Skeletal muscle tissue (tissue), 4 donors: ENCODE data around the gene OR1L8. TPM values are rescaled to one million over a fixed set of nuclear protein-coding genes. Genes with fewer than 3 reads are reported as not detected.
"Not testable (repeated sequence)": the region's sequence is repeated elsewhere in the genome, so short reads cannot be mapped to it uniquely, and the experiment has no call there.

Experiments used
- H3K27ac ChIP-seq: one replicate; pipeline ENCODE4 v1.7.0; 2013; ENCODE audit warnings: mild to moderate bottlenecking, low read depth, low read length, inconsistent platforms
- H3K27me3 ChIP-seq, 3 donors: one replicate each; pipeline ENCODE4 v1.7.0; 2013; ENCODE audit warnings: low read length in 3 of 3; ENCODE audit not compliant: control insufficient read depth in 3 of 3, insufficient read depth in 3 of 3
- H3K36me3 ChIP-seq, 3 donors: one replicate each; pipeline ENCODE4 v1.7.0; 2013; ENCODE audit warnings: low read length in 3 of 3; ENCODE audit not compliant: control insufficient read depth in 3 of 3, insufficient read depth in 3 of 3
- H3K4me1 ChIP-seq, 3 donors: one replicate each; pipeline ENCODE4 v1.7.0; 2013; ENCODE audit warnings: low read length in 3 of 3, mild to moderate bottlenecking in 3 of 3; ENCODE audit not compliant: control insufficient read depth in 3 of 3, insufficient read depth in 3 of 3
- H3K4me3 ChIP-seq, 3 donors: one replicate each; pipeline ENCODE4 v1.7.0; 2013; ENCODE audit warnings: low read length in 3 of 3
- H3K9ac ChIP-seq, 3 donors: one replicate each; pipeline ENCODE4 v1.7.0; 2013; ENCODE audit warnings: low read length in 3 of 3, mild to moderate bottlenecking in 3 of 3, moderate library complexity in 2 of 3, low read depth in 1 of 3
- H3K9me3 ChIP-seq, 3 donors: one replicate each; pipeline ENCODE4 v1.7.0; 2013; ENCODE audit warnings: low read length in 3 of 3; ENCODE audit not compliant: control insufficient read depth in 3 of 3
- total RNA-seq: library from RNA; depleted of rRNA; stranded (reverse); fragments of >200 nt; gene quantifications from one replicate; pipeline ENCODE4 v1.2.3, GENCODE V29; 2014
- donor health status: Osteomylitis.

OR1L8 gene, protein sequence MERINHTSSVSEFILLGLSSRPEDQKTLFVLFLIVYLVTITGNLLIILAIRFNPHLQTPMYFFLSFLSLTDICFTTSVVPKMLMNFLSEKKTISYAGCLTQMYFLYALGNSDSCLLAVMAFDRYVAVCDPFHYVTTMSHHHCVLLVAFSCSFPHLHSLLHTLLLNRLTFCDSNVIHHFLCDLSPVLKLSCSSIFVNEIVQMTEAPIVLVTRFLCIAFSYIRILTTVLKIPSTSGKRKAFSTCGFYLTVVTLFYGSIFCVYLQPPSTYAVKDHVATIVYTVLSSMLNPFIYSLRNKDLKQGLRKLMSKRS
- not detected for total RNA-seq

DNA sequence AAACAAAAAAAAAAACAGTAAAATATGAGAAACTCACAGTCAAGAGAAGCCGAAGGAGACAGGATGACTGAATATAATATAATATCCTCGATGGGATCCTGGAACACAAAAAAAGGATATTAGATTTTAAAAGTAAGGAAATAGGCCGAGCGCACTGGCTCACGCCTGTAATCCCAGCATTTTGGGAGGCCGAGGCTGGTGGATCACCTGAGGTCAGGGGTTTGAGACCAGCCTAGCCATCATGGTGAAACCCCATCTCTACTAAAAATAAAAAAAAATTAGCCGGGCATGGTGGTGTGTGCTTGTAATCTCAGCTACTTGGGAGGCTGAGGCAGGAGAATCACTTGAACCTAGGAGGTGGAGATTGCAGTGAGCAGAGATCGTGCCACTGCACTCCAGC is at the start of gene OR1L8:
Gene OR1L8, minus strand, starts transcription at position 101 of the 400 bp plus-strand sequence. CDS start 14,907 bp downstream, outside the sequence.
- H3K27ac ChIP-seq, H3K9ac ChIP-seq, H3K36me3 ChIP-seq, H3K4me1 ChIP-seq, H3K9me3 ChIP-seq, H3K27me3 ChIP-seq, H3K4me3 ChIP-seq: not testable (repeated sequence)

- H3K4me1 ChIP-seq, result no peaks in the 10 kb centered on the region
- H3K4me3 ChIP-seq, result no peak overlapping the region
- H3K36me3 ChIP-seq, result no peaks in the 10 kb centered on the region
- no peak overlapping the region for H3K27ac ChIP-seq
- no peak overlapping the region for H3K9ac ChIP-seq
- H3K9me3 ChIP-seq, result no peaks in the 10 kb centered on the region
- H3K27me3 ChIP-seq, result no peaks in the 10 kb centered on the region
These were observed 36.8 kb upstream of the OR1L8 start for GRCh38 chr9:122619996-122620395.

DNA sequence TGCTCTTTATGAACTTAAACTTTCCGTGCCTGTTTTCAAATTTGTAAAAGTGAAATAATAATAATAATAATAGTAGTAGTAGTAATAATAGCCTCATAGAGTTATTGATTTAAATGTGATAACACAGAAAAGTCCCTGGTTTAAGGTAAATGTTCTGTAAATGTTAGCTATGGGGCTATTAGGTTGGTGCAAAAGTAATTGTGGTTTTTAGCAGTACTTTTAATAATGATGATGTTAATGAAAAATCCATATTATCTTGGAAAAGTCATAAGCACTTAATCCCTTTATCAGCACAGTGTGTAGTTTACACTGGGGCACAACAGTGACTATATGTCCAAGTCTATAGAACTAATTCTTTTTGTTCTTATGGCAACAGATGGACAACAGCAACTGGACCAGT is 31.2 kb upstream of the OR1L8 start, which contains the start of gene OR1Q1:
Gene OR1Q1, plus strand, starts transcription at position 377 of the 400 bp plus-strand sequence. Its CDS starts 0 bp downstream, at position 377.
- H3K27me3 ChIP-seq, result no peaks in the 10 kb centered on the region
- H3K4me1 ChIP-seq, result no peaks in the 10 kb centered on the region
- H3K27ac ChIP-seq, result no peak within 1 kb of the TSS
- H3K9me3 ChIP-seq, result no peaks in the 10 kb centered on the region
- H3K36me3 ChIP-seq, result no peaks in the 10 kb centered on the region
- H3K4me3 ChIP-seq, result no peak within 1 kb of the TSS
- no peak within 1 kb of the TSS for H3K9ac ChIP-seq

DNA sequence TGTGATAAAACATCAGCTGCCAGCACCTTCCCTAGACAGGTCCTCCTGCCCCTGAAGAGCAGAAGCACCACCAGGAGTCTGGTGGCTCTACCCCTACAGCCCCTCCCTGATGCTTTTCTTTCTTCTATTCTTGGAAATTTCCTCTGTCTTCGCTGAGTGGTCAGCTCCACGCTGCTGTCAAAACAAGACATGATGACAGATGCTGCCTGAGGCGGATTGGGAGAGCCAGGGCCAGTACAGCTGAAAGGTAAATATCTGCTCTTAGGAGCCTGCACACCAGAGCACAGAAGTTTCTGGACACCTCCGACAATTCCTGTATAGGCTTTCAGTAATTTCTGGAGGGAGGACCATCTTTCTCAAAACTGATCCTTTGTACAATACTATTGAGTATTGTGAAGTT is 26.6 kb upstream of the OR1L8 start:
- H3K4me3 ChIP-seq, result no peak overlapping the region
- no peaks in the 10 kb centered on the region for H3K27me3 ChIP-seq
- H3K9me3 ChIP-seq, result no peaks in the 10 kb centered on the region
- no peak overlapping the region for H3K27ac ChIP-seq
- no peaks in the 10 kb centered on the region for H3K36me3 ChIP-seq
- no peaks in the 10 kb centered on the region for H3K4me1 ChIP-seq
- no peak overlapping the region for H3K9ac ChIP-seq

DNA sequence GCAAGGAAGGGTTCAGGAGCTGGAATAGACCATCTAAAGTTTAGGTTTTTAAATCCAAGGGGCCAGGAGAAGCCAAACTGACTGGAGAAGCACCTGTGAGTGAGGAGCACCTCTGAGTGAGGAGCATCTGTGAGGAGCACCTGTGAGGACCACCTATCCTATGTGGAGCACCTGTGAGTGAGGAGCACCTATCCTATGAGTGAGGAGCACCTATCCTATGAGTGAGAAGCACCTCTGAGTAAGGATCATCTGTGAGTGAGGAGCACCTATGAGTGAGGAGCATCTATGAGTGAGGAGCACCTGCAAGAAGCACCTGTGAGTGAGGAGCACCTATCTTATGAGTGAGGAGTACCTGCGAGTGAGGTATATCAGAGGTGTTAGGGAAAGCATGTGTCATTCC is 23.4 kb upstream of the OR1L8 start:
- Histone ChIP-seq H3K9me3 (no peaks in the 10 kb centered on the region), H3K9ac (no peak overlapping the region), H3K36me3 (no peaks in the 10 kb centered on the region), H3K27me3 (no peaks in the 10 kb centered on the region), H3K4me1 (no peaks in the 10 kb centered on the region), H3K27ac (no peak overlapping the region), H3K4me3 (no peak overlapping the region)

- no peaks in the 10 kb centered on the region for H3K4me1 ChIP-seq
- H3K36me3 ChIP-seq, result no peaks in the 10 kb centered on the region
- no peak overlapping the region for H3K4me3 ChIP-seq
- no peaks in the 10 kb centered on the region for H3K9me3 ChIP-seq
- H3K27me3 ChIP-seq, result no peaks in the 10 kb centered on the region
- H3K27ac ChIP-seq, result no peak overlapping the region
- H3K9ac ChIP-seq, result no peak overlapping the region
These were observed 22.5 kb upstream of the OR1L8 start for GRCh38 chr9:122605691-122606090.

GRCh38 chr9:122580360-122580759 is 2.8 kb downstream of the OR1L8 start:
- H3K9me3 ChIP-seq, result no peaks in the 10 kb centered on the region

GRCh38 chr9:122579874-122580273 is 3.3 kb downstream of the OR1L8 start:
- Histone ChIP-seq H3K27ac (no peak overlapping the region), H3K4me1 (no peaks in the 10 kb centered on the region), H3K4me3 (no peak overlapping the region), H3K27me3 (no peaks in the 10 kb centered on the region), H3K9ac (no peak overlapping the region), H3K36me3 (no peaks in the 10 kb centered on the region), H3K9me3 (no peaks in the 10 kb centered on the region)

More at GRCh38 chr9:122580360-122580759, 2.8 kb downstream of the OR1L8 start:
- no peak overlapping the region for H3K27ac ChIP-seq
- no peaks in the 10 kb centered on the region for H3K4me1 ChIP-seq
- no peak overlapping the region for H3K9ac ChIP-seq
- H3K36me3 ChIP-seq, result no peaks in the 10 kb centered on the region
- no peak overlapping the region for H3K4me3 ChIP-seq
- H3K27me3 ChIP-seq, result no peaks in the 10 kb centered on the region

- Histone ChIP-seq H3K27me3 (no peaks in the 10 kb centered on the region), H3K27ac (no peak overlapping the region), H3K4me3 (no peak overlapping the region), H3K36me3 (no peaks in the 10 kb centered on the region), H3K4me1 (no peaks in the 10 kb centered on the region), H3K9me3 (no peaks in the 10 kb centered on the region), H3K9ac (no peak overlapping the region)
These were observed 10.7 kb downstream of the OR1L8 start for GRCh38 chr9:122572456-122572855.

GRCh38 chr9:122567901-122568300 is 15.3 kb downstream of the OR1L8 start:
- no peak overlapping the region for H3K27ac ChIP-seq
- no peaks in the 10 kb centered on the region for H3K36me3 ChIP-seq
- no peaks in the 10 kb centered on the region for H3K27me3 ChIP-seq

More at GRCh38 chr9:122567901-122568300, 15.3 kb downstream of the OR1L8 start:
- no peak overlapping the region for H3K9ac ChIP-seq
- no peaks in the 10 kb centered on the region for H3K4me1 ChIP-seq
- no peak overlapping the region for H3K4me3 ChIP-seq
- peaks cover 0 to 3% (median 0%) of the 10 kb centered on the region in 3 donors for H3K9me3 ChIP-seq
